K562 (cell line): ENCODE measurements around the gene STK25. TPM values are rescaled to one million over a fixed set of nuclear protein-coding genes. Genes with fewer than 3 reads are reported as not detected.

ENCODE experiments used
- ATAC-seq: fragments of 200-7000 bp; cut with Tn5 transposase; 3 replicates; pipeline ENCODE4 v1.9.1; 2020; ENCODE audit warnings: moderate library complexity
- BruUV-seq: library from RNA; stranded (reverse); fragments of 400-500 nt; replicated peaks from 2 replicates; lab custom pipeline; 2021; lab: Mats Ljungman, UMichigan
- CTCF ChIA-PET: fragments of 300-600 bp; formaldehyde crosslinking; extraction: SDS; loops from one replicate; lab custom pipeline; 2021; ENCODE audit warnings: low intra/inter-chr PET ratio; lab: Yijun Ruan, JAX
- POLR2A ChIA-PET: fragments of 300-600, 350-650 bp; sonication (Branson Sonifier 250); formaldehyde crosslinking; extraction: SDS; loops from one replicate; lab custom pipeline; 2021; ENCODE audit warnings: antibody characterized with exemption, inconsistent platforms; lab: Yijun Ruan, JAX
- DNase-seq, 4 experiments: peaks; one replicate each; pipeline versions ENCODE4 v3.0.0 to v3.0.0-alpha.2; 2011 to 2018; ENCODE audit warnings: low spot score in 3 of 4, mixed read lengths in 3 of 4; ENCODE audit errors: extremely low read depth in 1 of 4
- FAIRE-seq: peaks from 2 replicates; lab custom pipeline; 2011; peaks lifted over from hg19 to GRCh38; lab: Jason Lieb, UNC
- H2AFZ ChIP-seq: 2 replicates; pipeline ENCODE4 v1.6.0; 2011; ENCODE audit warnings: low read depth, low read length, control low read depth, inconsistent platforms
- H3K27ac ChIP-seq: fragments of 200-600 bp; 3 replicates; pipeline ENCODE4 v1.8.0; 2011; ENCODE audit warnings: low read depth, mild to moderate bottlenecking, control low read depth, inconsistent platforms, low read length, moderate library complexity, mixed read lengths; ENCODE audit errors: extremely low read depth
- H3K27me3 ChIP-seq, 2 experiments: fragments of 300-600 bp in 1 of 2; 2 replicates in 1 of 2; 3 replicates in 1 of 2; pipeline versions ENCODE4 v1.6.0 to v1.8.0; 2011; ENCODE audit warnings: inconsistent platforms in 2 of 2, low read length in 2 of 2, mild to moderate bottlenecking in 1 of 2, mixed read lengths in 1 of 2, moderate library complexity in 1 of 2; ENCODE audit not compliant: control insufficient read depth in 2 of 2, insufficient read depth in 2 of 2
- H3K36me3 ChIP-seq: fragments of 300-600 bp; 3 replicates; pipeline ENCODE4 v1.8.0; 2011; ENCODE audit warnings: mild to moderate bottlenecking, low read length, inconsistent platforms; ENCODE audit not compliant: control insufficient read depth, insufficient read depth
- H3K4me1 ChIP-seq, 2 experiments: fragments of 200-600 bp in 1 of 2; replicated peaks in 1 of 2; 2 replicates in 1 of 2; 3 replicates in 1 of 2; pipeline versions ENCODE4 v1.5.1 to v1.8.0; 2011; ENCODE audit warnings: inconsistent platforms in 2 of 2, low read length in 2 of 2, mild to moderate bottlenecking in 1 of 2, mixed read lengths in 1 of 2, moderate library complexity in 1 of 2; ENCODE audit not compliant: control insufficient read depth in 2 of 2, insufficient read depth in 2 of 2
- H3K4me2 ChIP-seq: 2 replicates; pipeline ENCODE4 v1.6.1; 2011; ENCODE audit warnings: low read length, control low read depth, inconsistent platforms, mixed read lengths; ENCODE audit not compliant: insufficient read depth
- H3K4me3 ChIP-seq: fragments of 200-600 bp; sonication (generic), shearing (Covaris generic); 2 replicates; pipeline ENCODE4 v1.5.1; 2016; ENCODE audit warnings: control low read depth, inconsistent platforms
- H3K79me2 ChIP-seq: fragments of 200-600 bp; 3 replicates; pipeline ENCODE4 v1.8.0; 2011; ENCODE audit warnings: low read length, inconsistent platforms; ENCODE audit not compliant: control insufficient read depth, insufficient read depth
- H3K9ac ChIP-seq, 2 experiments: 2 replicates each; pipeline versions ENCODE4 v1.6.0 to v1.6.1; 2011; ENCODE audit warnings: low read depth in 2 of 2, low read length in 2 of 2, control low read depth in 1 of 2, inconsistent platforms in 1 of 2, mild to moderate bottlenecking in 1 of 2, mixed read lengths in 1 of 2; ENCODE audit not compliant: insufficient read depth in 1 of 2
- H3K9me1 ChIP-seq: one replicate; pipeline ENCODE4 v1.6.0; 2011; ENCODE audit warnings: inconsistent platforms, mild to moderate bottlenecking, low read length, moderate library complexity; ENCODE audit not compliant: control insufficient read depth, insufficient read depth
- H3K9me3 ChIP-seq: replicated peaks from 2 replicates; pipeline ENCODE4 v1.5.1; 2011; ENCODE audit warnings: low read depth, low read length, inconsistent platforms; ENCODE audit not compliant: control insufficient read depth, insufficient read depth
- H4K20me1 ChIP-seq: replicated peaks from 2 replicates; pipeline ENCODE4 v1.6.1; 2011; ENCODE audit warnings: low read length, inconsistent platforms, mixed read lengths; ENCODE audit not compliant: control insufficient read depth, insufficient read depth
- IRF1 ChIP-seq: sonication (generic); formaldehyde crosslinking; IDR thresholded peaks from 2 replicates; pipeline ENCODE4 v1.8.0; 2022; ENCODE audit warnings: missing genetic modification reagents, mild to moderate bottlenecking, borderline replicate concordance
- PHTF2 ChIP-seq: fragments of 250-450 bp; sonication (Bioruptor Pico); IDR thresholded peaks from 2 replicates; pipeline ENCODE4 v1.5.0; 2021; ENCODE audit warnings: mild to moderate bottlenecking
- PTTG1 ChIP-seq: fragments of 450-650 bp; IDR thresholded peaks from 2 replicates; pipeline ENCODE4 v1.6.1; 2016; ENCODE audit warnings: low read depth, mild to moderate bottlenecking, missing genetic modification characterization, missing compliant biosample characterization
- RFX7 ChIP-seq: fragments of 250-450 bp; sonication (Bioruptor Pico); IDR thresholded peaks from 2 replicates; pipeline ENCODE4 v1.5.1; 2021; ENCODE audit warnings: mild to moderate bottlenecking
- RHOXF2B ChIP-seq: fragments of 250-450 bp; sonication (Bioruptor Pico); conservative IDR thresholded peaks from 2 replicates; pipeline ENCODE4 v1.5.1; 2021
- TRIM24 ChIP-seq, 2 experiments: fragments of 450-650 bp; IDR thresholded peaks; 2 replicates each; pipeline ENCODE4 v1.6.1; 2016
- ZNF174 ChIP-seq: fragments of 250-450 bp; sonication (Bioruptor Pico); IDR thresholded peaks from 2 replicates; pipeline ENCODE4 v1.4.0; 2020; ENCODE audit warnings: mild to moderate bottlenecking
- WGBS: fragments of 100-300 bp; shearing (Covaris generic); methylation state at CpG from one replicate; pipeline ENCODE4 v1.1.6; 2016; ENCODE audit warnings: low coverage, mixed read lengths; ENCODE audit not compliant: insufficient coverage; ENCODE audit errors: missing lambda C conversion rate; 5-methylcytosine and 5-hydroxymethylcytosine counted together
- in situ Hi-C: fragments of 300-500 bp; cut with MboI; formaldehyde crosslinking; loops from 4 replicates; pipeline ENCODE4 v1.15.0; 2018; ENCODE audit warnings: inconsistent platforms, mixed read lengths
- intact Hi-C: fragments of 100-400 bp; cut with micrococcal nuclease; formaldehyde crosslinking; loops from 2 replicates; pipeline ENCODE4 v1.14.2; 2022
- polyA plus RNA-seq, 8 experiments: library from polyadenylated mRNA; depleted of rRNA in 4 of 8; stranded (reverse) in 5 of 8; unstranded in 3 of 8; fragments of >200 nt; fragmentation: Nextera tagmentation in 2 of 8; fragmentation: Illumina TruSeq in 1 of 8; extraction: Ambion mirVana in 2 of 8; extraction: Trizol in 1 of 8; gene quantifications; 2 replicates each; pipeline versions ENCODE4 v1.2.1 to v1.2.3, GENCODE V29; 2011 to 2014; ENCODE audit warnings: inconsistent platforms in 1 of 8, missing spikeins in 1 of 8
- total RNA-seq, 7 experiments: library from RNA; depleted of rRNA in 6 of 7; stranded (reverse); fragments of >200 nt in 6 of 7; fragmentation: Illumina TruSeq in 2 of 7; extraction: Trizol in 2 of 7; gene quantifications; 2 replicates each; pipeline versions ENCODE4 v1.2.1 to v1.2.3, GENCODE V29; 2011 to 2021; ENCODE audit warnings: low replicate concordance in 1 of 7
- TF ChIP-seq, protein P1 (sequence below): sonication (generic); formaldehyde crosslinking; IDR thresholded peaks from 2 replicates; pipeline ENCODE4 v1.8.0; 2022; ENCODE audit warnings: missing genetic modification reagents, mild to moderate bottlenecking, borderline replicate concordance

STK25 gene
- total and polyA plus RNA-seq, 9 of the 15 experiments (the other 6 are each of a cell fraction or from before 2014, with no cell fraction given), result 5.4 to 177 (median 116) TPM

DNA sequence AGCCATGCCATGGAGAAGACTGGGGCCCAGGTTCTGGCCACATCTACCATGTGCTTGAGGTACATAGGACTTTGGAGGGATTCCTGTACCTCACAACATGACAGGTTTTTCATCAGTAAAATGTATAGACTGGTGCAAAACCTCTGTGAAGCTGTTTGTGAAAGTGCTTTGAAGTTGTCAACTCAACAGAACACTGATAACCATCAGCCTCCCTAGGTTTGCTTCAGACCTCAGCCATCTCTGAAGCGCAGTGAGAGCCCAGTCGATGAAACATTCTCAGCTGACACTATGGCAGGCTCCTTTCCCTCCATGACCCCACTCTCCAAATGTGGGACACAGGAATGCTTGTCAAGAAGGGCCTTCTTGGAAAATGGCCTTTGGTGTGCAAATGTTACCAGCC lies 38.6 kb downstream of the STK25 start (continued):
- TF ChIP-seq, protein P1, sequence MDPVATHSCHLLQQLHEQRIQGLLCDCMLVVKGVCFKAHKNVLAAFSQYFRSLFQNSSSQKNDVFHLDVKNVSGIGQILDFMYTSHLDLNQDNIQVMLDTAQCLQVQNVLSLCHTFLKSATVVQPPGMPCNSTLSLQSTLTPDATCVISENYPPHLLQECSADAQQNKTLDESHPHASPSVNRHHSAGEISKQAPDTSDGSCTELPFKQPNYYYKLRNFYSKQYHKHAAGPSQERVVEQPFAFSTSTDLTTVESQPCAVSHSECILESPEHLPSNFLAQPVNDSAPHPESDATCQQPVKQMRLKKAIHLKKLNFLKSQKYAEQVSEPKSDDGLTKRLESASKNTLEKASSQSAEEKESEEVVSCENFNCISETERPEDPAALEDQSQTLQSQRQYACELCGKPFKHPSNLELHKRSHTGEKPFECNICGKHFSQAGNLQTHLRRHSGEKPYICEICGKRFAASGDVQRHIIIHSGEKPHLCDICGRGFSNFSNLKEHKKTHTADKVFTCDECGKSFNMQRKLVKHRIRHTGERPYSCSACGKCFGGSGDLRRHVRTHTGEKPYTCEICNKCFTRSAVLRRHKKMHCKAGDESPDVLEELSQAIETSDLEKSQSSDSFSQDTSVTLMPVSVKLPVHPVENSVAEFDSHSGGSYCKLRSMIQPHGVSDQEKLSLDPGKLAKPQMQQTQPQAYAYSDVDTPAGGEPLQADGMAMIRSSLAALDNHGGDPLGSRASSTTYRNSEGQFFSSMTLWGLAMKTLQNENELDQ, result no peak

- TF ChIP-seq ZNF174 (CRISPR knock-in tag), result no peak
- TF ChIP-seq RFX7 (CRISPR knock-in tag), result no peak
- TF ChIP-seq IRF1 (CRISPR knock-in tag), result no peak
- TF ChIP-seq PHTF2, result no peak
- no peak for TF ChIP-seq PTTG1 (tag)
- TF ChIP-seq RHOXF2B (CRISPR knock-in tag), result no peak
- TF ChIP-seq TRIM24 (IDR thresholded peaks at IDR 0.05), result no peak
- no peak overlapping the region for H3K4me2 ChIP-seq
- peaks cover 3 to 9% of the 10 kb centered on the region in 2 experiments; a peak in 4 of 5 replicates for H3K27me3 ChIP-seq
- H3K9ac ChIP-seq, result no peak overlapping the region; a peak in 1 of 4 replicates
- ChIA-PET CTCF (no interaction called here), POLR2A (interaction anchor here (0.6 kb wide), 1 partner anchor 332 kb away, joined by 3 read pairs; no protein-coding TSS in a partner anchor)
- intact Hi-C loops, result no loop called here
- no peak overlapping the region for H3K27ac ChIP-seq
- H3K9me3 ChIP-seq, result no peaks in the 10 kb centered on the region
- H2AFZ ChIP-seq, result no peak overlapping the region
- no peaks in the 10 kb centered on the region for H3K36me3 ChIP-seq
- no peaks in the 10 kb centered on the region for H3K9me1 ChIP-seq
- H3K79me2 ChIP-seq, result no peaks in the 10 kb centered on the region
- ATAC-seq (no peak), FAIRE-seq (no peak), DNase-seq (no peak)
- H3K4me1 ChIP-seq, result peaks cover 0 to 4% of the 10 kb centered on the region in 2 experiments; a peak in 1 of 5 replicates
- 0% methylated on average over 1 of the region's 2 CpGs for WGBS
- no peak overlapping the region for H3K4me3 ChIP-seq
- in situ Hi-C loops, result no loop called here
- no peaks in the 10 kb centered on the region for H4K20me1 ChIP-seq
- no TSS peak for BruUV-seq
These were observed 40.0 kb downstream of the STK25 start for GRCh38 chr2:241468476-241468781.
